ENCODE measurements around the gene KCTD20.
"Not testable (repeated sequence)": the region's sequence is repeated elsewhere in the genome, so short reads cannot be mapped to it uniquely, and the experiment has no call there.

KCTD20 gene

GRCh38 chr6:36444470-36444869 is 1.7 kb downstream of the KCTD20 start:
- no peak for DNase-seq (ENCODE audit: low spot score)

- no peak for DNase-seq (ENCODE audit: low spot score)
These were observed 2.8 kb downstream of the KCTD20 start for GRCh38 chr6:36445621-36446020.

- DNase-seq (ENCODE audit: low spot score): not testable (repeated sequence)
These were observed 6.4 kb downstream of the KCTD20 start for GRCh38 chr6:36449173-36449572.

- DNase-seq (ENCODE audit: low spot score): not testable (repeated sequence)
These were observed 10.1 kb downstream of the KCTD20 start for GRCh38 chr6:36452897-36453296.

GRCh38 chr6:36455486-36456027 is 12.8 kb downstream of the KCTD20 start:
- no peak for DNase-seq (ENCODE audit: low spot score)

- DNase-seq (ENCODE audit: low spot score): no peak
These were observed 16.7 kb downstream of the KCTD20 start for GRCh38 chr6:36459501-36459900.

GRCh38 chr6:36460916-36461315 is 18.1 kb downstream of the KCTD20 start:
- no peak for DNase-seq (ENCODE audit: low spot score)

- no peak for DNase-seq (ENCODE audit: low spot score)
These were observed 18.8 kb downstream of the KCTD20 start for GRCh38 chr6:36461646-36462045.

- DNase-seq (ENCODE audit: low spot score): no peak
These were observed 20.9 kb downstream of the KCTD20 start for GRCh38 chr6:36463676-36464075.

GRCh38 chr6:36464233-36464632 is 21.4 kb downstream of the KCTD20 start:
- DNase-seq (ENCODE audit: low spot score): no peak

GRCh38 chr6:36467625-36468024 is 24.8 kb downstream of the KCTD20 start:
- DNase-seq (ENCODE audit: low spot score): no peak

- no peak for DNase-seq (ENCODE audit: low spot score)
These were observed 26.4 kb downstream of the KCTD20 start for GRCh38 chr6:36469148-36469661.

- DNase-seq (ENCODE audit: low spot score): no peak
These were observed 27.1 kb downstream of the KCTD20 start for GRCh38 chr6:36469946-36470345.

GRCh38 chr6:36478051-36478526 is 35.3 kb downstream of the KCTD20 start:
- DNase-seq (ENCODE audit: low spot score): no peak

GRCh38 chr6:36479256-36479655 is 36.5 kb downstream of the KCTD20 start:
- no peak for DNase-seq (ENCODE audit: low spot score)

- not testable (repeated sequence) for DNase-seq (ENCODE audit: low spot score)
These were observed 40.5 kb downstream of the KCTD20 start for GRCh38 chr6:36483326-36483725.

- no peak for DNase-seq (ENCODE audit: low spot score)
These were observed 41.9 kb downstream of the KCTD20 start for GRCh38 chr6:36484736-36485135.

GRCh38 chr6:36487698-36488097 is 44.9 kb downstream of the KCTD20 start:
- DNase-seq (ENCODE audit: low spot score): no peak

- DNase-seq (ENCODE audit: low spot score): no peak
These were observed 45.4 kb downstream of the KCTD20 start for GRCh38 chr6:36488221-36488620.

GRCh38 chr6:36489426-36489825 is 46.6 kb downstream of the KCTD20 start:
- DNase-seq (ENCODE audit: low spot score): no peak

GRCh38 chr6:36491378-36491965 is 48.7 kb downstream of the KCTD20 start:
- DNase-seq (ENCODE audit: low spot score): no peak

- DNase-seq (ENCODE audit: low spot score): no peak
These were observed 49.3 kb downstream of the KCTD20 start for GRCh38 chr6:36492092-36492491.

GRCh38 chr6:36492621-36493020 is 49.8 kb downstream of the KCTD20 start:
- no peak for DNase-seq (ENCODE audit: low spot score)

- DNase-seq (ENCODE audit: low spot score): no peak
These were observed 50.5 kb downstream of the KCTD20 start for GRCh38 chr6:36493319-36493718.

Measured in pons (tissue), 1 donor.